Astrocyte of the cerebellum (primary cell): ENCODE measurements around the gene CRY2.

ENCODE experiments used
- DNase-seq: peaks from one replicate; pipeline ENCODE4 v3.0.0-alpha.2; 2011; ENCODE audit warnings: low read depth
- H3K4me3 ChIP-seq: 2 replicates; pipeline ENCODE4 v1.5.1; 2011; ENCODE audit warnings: mild to moderate bottlenecking, low read depth, low read length, moderate library complexity
- in situ Hi-C: cut with HindIII; loops from 2 replicates; pipeline ENCODE4 v1.10.0; 2017; ENCODE audit warnings: low sequenced_read_pairs
- TF ChIP-seq, protein P1 (sequence below): IDR thresholded peaks from 2 replicates; pipeline ENCODE4 v1.5.1; 2012; ENCODE audit warnings: low read length, low read depth, moderate library complexity, mild to moderate bottlenecking; ENCODE audit errors: missing control alignments

The CRY2 gene

DNA sequence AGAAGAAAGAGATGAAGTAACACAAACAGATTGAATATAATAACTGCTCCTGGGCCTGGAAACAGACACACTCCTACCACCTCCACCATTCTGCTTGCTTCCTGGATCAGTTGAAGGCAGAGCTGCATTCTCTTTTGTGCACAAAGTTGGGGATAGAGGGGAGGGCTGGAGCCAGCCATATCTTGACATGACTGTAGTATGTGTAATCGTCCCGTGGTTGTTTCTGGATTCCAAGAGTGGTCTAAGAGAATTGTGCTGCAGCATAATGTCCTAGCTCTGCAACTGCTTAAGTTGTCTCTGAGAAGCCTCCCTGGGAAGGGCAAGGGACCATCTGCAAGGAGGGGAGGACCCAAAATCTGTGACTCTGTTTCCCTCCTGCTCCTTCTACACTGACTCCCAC lies 3.2 kb downstream of the CRY2 start:
- no peak for DNase-seq
- no peak overlapping the region for H3K4me3 ChIP-seq
- in situ Hi-C loops, result no loop called here
- TF ChIP-seq, protein P1, sequence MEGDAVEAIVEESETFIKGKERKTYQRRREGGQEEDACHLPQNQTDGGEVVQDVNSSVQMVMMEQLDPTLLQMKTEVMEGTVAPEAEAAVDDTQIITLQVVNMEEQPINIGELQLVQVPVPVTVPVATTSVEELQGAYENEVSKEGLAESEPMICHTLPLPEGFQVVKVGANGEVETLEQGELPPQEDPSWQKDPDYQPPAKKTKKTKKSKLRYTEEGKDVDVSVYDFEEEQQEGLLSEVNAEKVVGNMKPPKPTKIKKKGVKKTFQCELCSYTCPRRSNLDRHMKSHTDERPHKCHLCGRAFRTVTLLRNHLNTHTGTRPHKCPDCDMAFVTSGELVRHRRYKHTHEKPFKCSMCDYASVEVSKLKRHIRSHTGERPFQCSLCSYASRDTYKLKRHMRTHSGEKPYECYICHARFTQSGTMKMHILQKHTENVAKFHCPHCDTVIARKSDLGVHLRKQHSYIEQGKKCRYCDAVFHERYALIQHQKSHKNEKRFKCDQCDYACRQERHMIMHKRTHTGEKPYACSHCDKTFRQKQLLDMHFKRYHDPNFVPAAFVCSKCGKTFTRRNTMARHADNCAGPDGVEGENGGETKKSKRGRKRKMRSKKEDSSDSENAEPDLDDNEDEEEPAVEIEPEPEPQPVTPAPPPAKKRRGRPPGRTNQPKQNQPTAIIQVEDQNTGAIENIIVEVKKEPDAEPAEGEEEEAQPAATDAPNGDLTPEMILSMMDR, result no peak

DNA sequence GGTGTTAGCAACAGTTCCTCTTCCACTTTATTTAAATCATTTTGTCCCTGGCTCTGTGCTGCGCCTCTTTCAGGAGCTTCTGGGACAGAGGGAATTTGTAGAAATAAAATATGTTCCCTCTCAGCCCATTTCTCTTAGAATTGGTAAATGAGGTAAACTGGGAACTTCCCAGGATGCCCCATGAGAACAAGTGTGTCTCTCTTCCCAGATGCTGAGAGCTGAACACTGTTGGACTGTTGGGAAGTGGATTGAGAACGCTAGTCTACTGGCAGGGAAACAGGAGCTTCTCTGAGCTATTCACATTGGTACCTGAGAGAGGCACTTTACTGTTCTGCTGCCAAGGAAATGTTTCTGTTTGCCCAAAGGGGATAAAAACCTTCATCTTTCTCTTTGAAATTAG lies 4.0 kb downstream of the CRY2 start:
- H3K4me3 ChIP-seq, result no peak overlapping the region
- DNase-seq, result no peak
- TF ChIP-seq, protein P1, result no peak
- in situ Hi-C loops, result no loop called here

DNA sequence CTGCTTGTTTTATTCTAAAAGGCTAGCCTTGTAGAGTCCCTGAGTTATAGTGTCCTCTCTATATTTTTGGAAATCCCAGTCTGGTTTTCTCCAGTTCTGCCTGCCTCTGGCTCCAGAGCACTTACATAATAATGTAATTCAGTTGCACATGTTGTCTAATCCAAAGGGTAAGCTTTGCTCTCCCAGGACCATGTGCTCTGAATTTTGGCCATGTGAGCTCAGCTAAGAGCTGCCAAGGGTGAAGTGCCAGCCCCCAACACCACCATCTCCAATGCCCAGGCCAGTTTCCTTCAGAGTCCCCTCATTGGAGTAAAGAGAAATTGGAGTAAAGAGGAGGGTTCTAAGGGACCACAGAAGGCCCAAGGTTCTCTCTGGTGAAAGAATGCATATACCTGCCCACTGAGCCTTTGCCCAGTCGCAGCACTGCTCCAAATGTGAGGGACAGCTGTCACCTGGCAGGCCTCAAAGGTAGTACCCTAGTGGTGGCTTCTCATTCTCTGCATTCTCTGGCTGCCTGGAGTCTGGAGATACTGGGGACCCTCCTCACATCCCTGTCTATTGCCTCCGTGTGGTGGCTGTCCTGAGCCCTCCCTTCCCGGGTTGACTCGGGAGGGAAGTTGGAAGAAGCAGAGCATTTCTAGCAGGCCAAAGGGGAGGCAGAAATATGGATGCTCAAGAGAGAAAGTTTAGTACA lies 4.9 kb downstream of the CRY2 start:
- in situ Hi-C loops, result no loop called here
- TF ChIP-seq, protein P1, result no peak
- no peak for DNase-seq
- H3K4me3 ChIP-seq, result no peak overlapping the region

DNA sequence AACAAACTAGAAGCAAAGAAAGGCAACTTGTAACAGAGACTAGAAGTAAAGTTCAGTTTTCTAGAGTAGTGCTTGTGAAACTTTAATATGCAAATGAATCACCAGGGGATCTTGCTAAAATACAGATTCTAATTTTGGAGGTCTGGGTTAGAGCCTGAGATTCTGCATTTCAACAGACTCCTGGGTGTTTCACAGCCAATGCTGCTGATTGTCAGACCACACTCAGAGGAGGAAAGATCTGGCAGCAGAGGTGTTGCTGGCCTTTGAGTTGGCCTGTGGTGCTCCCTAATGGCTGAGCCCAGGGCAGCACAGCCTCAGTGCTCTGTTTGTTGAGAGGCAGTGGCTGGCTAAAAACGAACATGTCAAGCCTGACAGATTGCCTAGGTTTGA lies 5.4 kb downstream of the CRY2 start:
- no peak overlapping the region for H3K4me3 ChIP-seq
- DNase-seq, result no peak
- TF ChIP-seq, protein P1, result no peak
- in situ Hi-C loops, result no loop called here

DNA sequence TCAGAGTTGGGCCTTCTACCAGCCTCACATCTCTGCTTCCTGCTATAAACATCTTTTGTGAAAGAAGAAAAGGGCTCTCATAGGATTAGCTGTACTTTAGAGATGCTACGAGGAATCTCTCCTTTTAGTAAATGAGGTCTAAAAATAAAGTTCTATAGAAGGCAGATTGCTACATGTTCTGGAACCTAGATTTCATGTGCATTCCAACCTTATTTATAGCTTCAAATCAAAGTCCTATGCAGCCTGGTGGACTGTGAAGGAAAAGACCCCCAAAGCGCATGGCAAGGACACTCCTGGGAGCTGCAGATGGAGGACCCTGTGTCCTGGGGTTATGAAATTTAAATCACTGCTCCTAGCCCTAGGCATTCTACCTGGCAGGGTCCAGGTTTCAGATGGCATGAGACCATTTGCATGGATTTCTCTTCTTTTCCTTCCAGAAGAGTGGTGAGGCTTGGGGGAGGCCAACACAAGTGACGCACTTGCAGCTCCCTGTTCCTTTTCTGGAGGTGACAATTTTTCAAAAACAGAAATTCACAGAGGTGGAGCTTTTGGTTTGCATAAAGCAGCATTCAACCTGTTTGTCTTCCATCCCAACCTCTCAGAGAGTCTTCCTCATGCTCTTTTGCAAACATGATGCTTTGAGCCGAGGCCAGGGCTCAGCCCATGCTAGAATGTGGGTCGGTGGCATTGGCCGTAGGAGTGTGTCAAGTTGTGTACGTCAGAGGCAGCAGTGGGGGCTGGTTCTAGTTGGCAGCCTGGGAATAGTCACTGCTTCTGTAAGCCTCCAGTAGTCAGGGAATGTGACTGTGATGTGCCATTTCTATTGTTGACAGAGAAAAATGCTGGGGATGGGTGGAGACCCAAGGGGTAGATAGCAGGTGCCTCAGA lies 6.3 kb downstream of the CRY2 start:
- no peak for DNase-seq
- H3K4me3 ChIP-seq, result no peak overlapping the region
- TF ChIP-seq, protein P1, result no peak
- in situ Hi-C loops, result no loop called here

DNA sequence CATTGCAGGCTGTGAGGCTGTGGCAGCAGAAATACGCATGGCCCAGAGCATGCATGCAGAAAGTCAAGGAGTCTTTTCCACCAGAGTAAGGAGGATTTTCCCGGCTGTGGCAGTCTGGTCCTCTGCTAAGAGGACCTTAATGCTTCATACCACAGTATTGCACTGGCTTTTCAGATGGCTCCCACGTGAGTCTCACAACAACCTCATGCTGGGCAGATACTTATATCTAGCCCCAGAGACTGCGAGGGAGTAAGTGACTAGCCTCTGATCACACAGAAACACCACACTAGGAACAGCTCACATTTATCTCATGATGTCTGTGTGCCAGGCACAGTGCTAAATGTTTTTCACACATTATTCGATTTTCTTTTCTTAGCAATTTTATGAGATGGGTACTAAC lies 8.0 kb downstream of the CRY2 start:
- H3K4me3 ChIP-seq, result no peak overlapping the region
- DNase-seq, result no peak
- in situ Hi-C loops, result no loop called here
- TF ChIP-seq, protein P1, result no peak
